H1 (cell line): ENCODE measurements around the gene NEK4. TPM values are rescaled to one million over a fixed set of nuclear protein-coding genes. Genes with fewer than 3 reads are reported as not detected.

Source experiments
- CTCF ChIA-PET: fragments of 300-600 bp; sonication (Branson Sonifier 250); formaldehyde crosslinking; loops from one replicate; lab custom pipeline; 2021; ENCODE audit not compliant: partially characterized antibody; lab: Charles Lee
- POLR2A ChIA-PET: fragments of 300-600 bp; sonication (Branson Sonifier 250); formaldehyde crosslinking; loops from one replicate; lab custom pipeline; 2021; ENCODE audit warnings: inconsistent platforms; ENCODE audit not compliant: partially characterized antibody; lab: Charles Lee
- DNase-seq, 2 experiments: peaks; one replicate each; pipeline versions ENCODE4 v3.0.0 to v3.0.0-alpha.2; 2010 to 2022; ENCODE audit warnings: low spot score in 2 of 2, low read depth in 1 of 2, mixed read lengths in 1 of 2
- FAIRE-seq: peaks from 2 replicates; lab custom pipeline; 2011; peaks lifted over from hg19 to GRCh38; lab: Jason Lieb, UNC
- H2AFZ ChIP-seq: 2 replicates; pipeline ENCODE4 v1.8.1; 2012; ENCODE audit warnings: low read length, inconsistent platforms
- H2AK5ac ChIP-seq: 2 replicates; pipeline ENCODE4 v1.6.1; 2013; ENCODE audit warnings: low read depth, low read length
- H2BK120ac ChIP-seq: replicated peaks from 2 replicates; pipeline ENCODE3; 2013; ENCODE audit warnings: low read depth, low read length, inconsistent platforms
- H2BK12ac ChIP-seq: 2 replicates; pipeline ENCODE4 v1.6.1; 2013; ENCODE audit warnings: low read depth, low read length
- H2BK15ac ChIP-seq: 2 replicates; pipeline ENCODE4 v1.6.1; 2013; ENCODE audit warnings: low read length
- H2BK20ac ChIP-seq: 2 replicates; pipeline ENCODE4 v1.6.1; 2013; ENCODE audit warnings: low read length
- H2BK5ac ChIP-seq: 2 replicates; pipeline ENCODE4 v1.6.1; 2013; ENCODE audit warnings: low read depth, low read length
- H3K14ac ChIP-seq: 2 replicates; pipeline ENCODE4 v1.6.1; 2013; ENCODE audit warnings: inconsistent platforms; ENCODE audit not compliant: insufficient read length
- H3K18ac ChIP-seq: 2 replicates; pipeline ENCODE4 v1.6.1; 2013; ENCODE audit warnings: low read length; ENCODE audit errors: extremely low read depth
- H3K23ac ChIP-seq: 2 replicates; pipeline ENCODE4 v1.6.1; 2013; ENCODE audit warnings: inconsistent platforms; ENCODE audit not compliant: insufficient read length
- H3K23me2 ChIP-seq: 2 replicates; pipeline ENCODE4 v1.6.1; 2013; ENCODE audit warnings: low read depth, low read length
- H3K27ac ChIP-seq: 2 replicates; pipeline ENCODE4 v1.6.1; 2011; ENCODE audit warnings: low read depth, low read length, inconsistent platforms
- H3K27me3 ChIP-seq, 4 experiments: replicated peaks in 1 of 4; 1 replicate in 1 of 4; 2 replicates in 3 of 4; pipeline versions ENCODE4 v1.6.1 to v1.8.1; 2011 to 2013; ENCODE audit warnings: low read length in 3 of 4, mild to moderate bottlenecking in 3 of 4, inconsistent platforms in 2 of 4, mixed read lengths in 2 of 4, moderate library complexity in 1 of 4; ENCODE audit not compliant: control insufficient read depth in 3 of 4, insufficient read depth in 3 of 4; ENCODE audit errors: extremely low read depth in 1 of 4
- H3K36me3 ChIP-seq, 4 experiments: 2 replicates each; pipeline versions ENCODE4 v1.6.1 to v1.8.1; 2011 to 2013; ENCODE audit warnings: mild to moderate bottlenecking in 4 of 4, low read length in 3 of 4, moderate library complexity in 2 of 4, control low read depth in 1 of 4, inconsistent platforms in 1 of 4; ENCODE audit not compliant: insufficient read depth in 4 of 4, control insufficient read depth in 2 of 4
- H3K4ac ChIP-seq: replicated peaks from 2 replicates; pipeline ENCODE3; 2013; ENCODE audit warnings: low read length, low read depth, mixed read lengths, inconsistent platforms; ENCODE audit not compliant: insufficient read length
- H3K4me1 ChIP-seq, 4 experiments: replicated peaks in 1 of 4; 1 replicate in 1 of 4; 2 replicates in 3 of 4; pipeline versions ENCODE4 v1.6.1 to v1.8.1; 2011 to 2013; ENCODE audit warnings: low read length in 3 of 4, inconsistent platforms in 2 of 4, mixed read lengths in 1 of 4; ENCODE audit not compliant: insufficient read depth in 4 of 4, control insufficient read depth in 3 of 4
- H3K4me2 ChIP-seq, 2 experiments: 2 replicates each; pipeline versions ENCODE4 v1.6.1 to v1.8.1; 2011 to 2013; ENCODE audit warnings: low read depth in 2 of 2, low read length in 2 of 2, control low read depth in 1 of 2, inconsistent platforms in 1 of 2, mild to moderate bottlenecking in 1 of 2; ENCODE audit not compliant: insufficient read depth in 1 of 2
- H3K4me3 ChIP-seq, 4 experiments: fragments of 200-600, 300-600 bp in 1 of 4; sonication (generic), shearing (Covaris generic), sonication (Bioruptor Twin) in 1 of 4; 2 replicates each; pipeline versions ENCODE4 v1.5.1 to v1.8.1; 2011 to 2016; ENCODE audit warnings: low read length in 4 of 4, low read depth in 3 of 4, control low read depth in 2 of 4, inconsistent platforms in 2 of 4, mild to moderate bottlenecking in 2 of 4, mixed read lengths in 1 of 4, moderate library complexity in 1 of 4; ENCODE audit not compliant: insufficient read depth in 2 of 4; ENCODE audit errors: extremely low read depth in 1 of 4
- H3K56ac ChIP-seq: replicated peaks from 2 replicates; pipeline ENCODE3; 2013; ENCODE audit warnings: low read depth, mild to moderate bottlenecking, mixed read lengths, low read length, inconsistent platforms; ENCODE audit not compliant: insufficient read length
- H3K79me1 ChIP-seq: 2 replicates; pipeline ENCODE4 v1.6.1; 2013; ENCODE audit warnings: low read depth, low read length, control low read depth
- H3K79me2 ChIP-seq, 2 experiments: 2 replicates each; pipeline versions ENCODE4 v1.6.1 to v1.8.1; 2012 to 2013; ENCODE audit warnings: low read length in 2 of 2, mild to moderate bottlenecking in 2 of 2, inconsistent platforms in 1 of 2; ENCODE audit not compliant: insufficient read depth in 2 of 2, control insufficient read depth in 1 of 2
- H3K9ac ChIP-seq, 4 experiments: replicated peaks in 1 of 4; 1 replicate in 1 of 4; 2 replicates in 3 of 4; pipeline versions ENCODE4 v1.6.1 to v1.8.1; 2011 to 2013; ENCODE audit warnings: low read depth in 3 of 4, low read length in 3 of 4, control low read depth in 2 of 4, mild to moderate bottlenecking in 2 of 4, moderate library complexity in 2 of 4, inconsistent platforms in 1 of 4; ENCODE audit errors: extremely low read depth in 1 of 4
- H3K9me3 ChIP-seq, 2 experiments: 2 replicates each; pipeline versions ENCODE4 v1.6.1 to v1.8.1; 2012 to 2013; ENCODE audit warnings: mild to moderate bottlenecking in 2 of 2, moderate library complexity in 2 of 2, control low read depth in 1 of 2, inconsistent platforms in 1 of 2, low read depth in 1 of 2, low read length in 1 of 2, mixed read lengths in 1 of 2; ENCODE audit not compliant: insufficient read depth in 2 of 2
- H4K20me1 ChIP-seq, 2 experiments: replicated peaks in 1 of 2; 2 replicates each; pipeline versions ENCODE3 to v1.8.1; 2011 to 2013; ENCODE audit warnings: inconsistent platforms in 2 of 2, low read length in 2 of 2, mild to moderate bottlenecking in 1 of 2; ENCODE audit not compliant: insufficient read depth in 2 of 2, control insufficient read depth in 1 of 2
- H4K5ac ChIP-seq: 2 replicates; pipeline ENCODE4 v1.6.1; 2013; ENCODE audit warnings: low read length, low read depth, mixed read lengths, inconsistent platforms; ENCODE audit not compliant: insufficient read length
- H4K8ac ChIP-seq: 2 replicates; pipeline ENCODE4 v1.8.0; 2013; ENCODE audit warnings: mild to moderate bottlenecking, moderate library complexity, low read length, inconsistent platforms; ENCODE audit not compliant: insufficient read depth; ENCODE audit errors: extremely low read depth
- H4K91ac ChIP-seq: replicated peaks from 2 replicates; pipeline ENCODE3; 2013; ENCODE audit warnings: low read length, mixed read lengths, inconsistent platforms; ENCODE audit not compliant: insufficient read length
- CBX8 ChIP-seq: fragments of 300-800, 300-1000 bp; sonication (generic); IDR thresholded peaks from 2 replicates; pipeline ENCODE4 v1.7.1; 2016; ENCODE audit warnings: low read depth, low read length, borderline replicate concordance
- CTBP2 ChIP-seq: IDR thresholded peaks from 2 replicates; pipeline ENCODE4 v1.7.0; 2011; ENCODE audit warnings: borderline replicate concordance, mild to moderate bottlenecking, moderate library complexity, mixed read lengths, low read length; ENCODE audit not compliant: insufficient read depth, insufficient read length
- MAFK ChIP-seq: IDR thresholded peaks from 2 replicates; pipeline ENCODE4 v1.6.1; 2012; ENCODE audit warnings: low read depth, mild to moderate bottlenecking, improper control_type of control experiment, low read length
- PHF8 ChIP-seq: fragments of 200-600 bp; sonication (generic); conservative IDR thresholded peaks from 2 replicates; pipeline ENCODE4 v1.7.1; 2012; ENCODE audit warnings: low read depth, mild to moderate bottlenecking, inconsistent platforms, low read length, moderate library complexity
- RNF2 ChIP-seq: fragments of 200-900, 300-1000 bp; sonication (generic); IDR thresholded peaks from 2 replicates; pipeline ENCODE4 v1.7.1; 2016; ENCODE audit warnings: borderline replicate concordance, low read depth, mild to moderate bottlenecking, antibody characterized with exemption, low read length; ENCODE audit not compliant: poor library complexity, severe bottlenecking; ENCODE audit errors: missing control alignments
- SP4 ChIP-seq: IDR thresholded peaks from 2 replicates; pipeline ENCODE4 v1.6.1; 2012; ENCODE audit warnings: low read length, inconsistent platforms
- TEAD4 ChIP-seq: IDR thresholded peaks from 2 replicates; pipeline ENCODE4 v1.6.1; 2012; ENCODE audit warnings: low read depth, low read length, inconsistent platforms, mixed read lengths
- whole genome bisulfite sequencing, 2 experiments: shearing (Covaris generic) in 1 of 2; methylation state at CpG; one replicate each; pipeline versions ENCODE4 v1.1.6 to v1.1.7; 2013 to 2015; ENCODE audit warnings: low lambda C conversion rate in 2 of 2, mixed read lengths in 2 of 2, inconsistent platforms in 1 of 2, low coverage in 1 of 2, missing lambda C conversion rate in 1 of 2; ENCODE audit not compliant: insufficient replicate concordance in 2 of 2, insufficient coverage in 1 of 2, insufficient read length in 1 of 2; ENCODE audit errors: extremely low coverage in 1 of 2, missing lambda C conversion rate in 1 of 2; 5-methylcytosine and 5-hydroxymethylcytosine counted together
- polyA plus RNA-seq, 7 experiments: library from polyadenylated mRNA; depleted of rRNA in 3 of 7; stranded (reverse) in 5 of 7; unstranded in 2 of 7; fragments of >200 nt in 5 of 7; fragments of 200-250 nt in 2 of 7; gene quantifications; 1 replicate in 5 of 7; 2 replicates in 1 of 7; 4 replicates in 1 of 7; pipeline versions ENCODE4 v1.2.1 to v1.2.3, GENCODE V29; 2011 to 2013; ENCODE audit warnings: missing spikeins in 2 of 7, mixed read lengths in 2 of 7
- total RNA-seq: library from RNA; stranded (reverse); fragmentation: NEBNext Ultra II Directional; extraction: Animal tissue kit (Norgen Biotek cat#: 25700); gene quantifications from 2 replicates; pipeline ENCODE4 v1.2.1, GENCODE V29; 2021

NEK4 gene
- total and polyA plus RNA-seq, 2 of the 8 experiments (the other 6 are each of a cell fraction or from before 2014, with no cell fraction given) = 7.5 to 40.0 TPM

GRCh38 chr3:52774066-52774713 lies 3.5 kb upstream of the NEK4 start:
- no peak overlapping the region for H3K4me3 ChIP-seq
- ChIA-PET POLR2A (interaction anchor here (0.9 to 1.1 kb wide), 2 partner anchors 19 to 255 kb away, joined by 3 to 4 read pairs; no protein-coding TSS in a partner anchor), CTCF (interaction anchor here (0.6 to 4.7 kb wide), 5 partner anchors 18 to 46 kb away, joined by 3 to 28 read pairs (median 4); no protein-coding TSS in a partner anchor)
- no peak overlapping the region for H3K4ac ChIP-seq
- H2AFZ ChIP-seq = no peak overlapping the region
- no peak overlapping the region for H3K56ac ChIP-seq
- H2BK12ac ChIP-seq = no peak overlapping the region
- no peak overlapping the region for H3K27ac ChIP-seq
- no peak overlapping the region for H2AK5ac ChIP-seq
- H2BK15ac ChIP-seq = no peak overlapping the region
- H3K9ac ChIP-seq = no peak overlapping the region
- no peak for DNase-seq
- H4K5ac ChIP-seq = no peak overlapping the region
- H3K4me2 ChIP-seq = no peak overlapping the region
- no peak for FAIRE-seq
- no peak overlapping the region; the same call in 1 of the 2 replicates for H4K8ac ChIP-seq
- H3K79me1 ChIP-seq = no peaks in the 10 kb centered on the region
- H2BK120ac ChIP-seq = no peak overlapping the region
- no peak overlapping the region for H2BK20ac ChIP-seq
- H3K9me3 ChIP-seq = no peaks in the 10 kb centered on the region
- TF ChIP-seq PHF8 (no peak), MAFK (no peak), CBX8 (no peak), RNF2 (no peak), TEAD4 (no peak), SP4 (no peak), CTBP2 (no peak)
- TF ChIP-seq, all 59 proteins: peak for 0
- Histone ChIP-seq H2BK5ac (no peak overlapping the region), H4K91ac (no peak overlapping the region), H3K36me3 (no peaks in the 10 kb centered on the region), H3K27me3 (no peaks in the 10 kb centered on the region; a peak in 1 of 7 replicates), H3K23me2 (peaks cover 7% of the 10 kb centered on the region), H3K23ac (no peak overlapping the region), H3K4me1 (peaks cover 0 to 2% (median 0%) of the 10 kb centered on the region in 4 experiments; a peak in 1 of 7 replicates), H3K14ac (no peak overlapping the region), H3K79me2 (peaks cover 0 to 10% of the 10 kb centered on the region in 2 experiments; a peak in 3 of 4 replicates), H4K20me1 (no peaks in the 10 kb centered on the region), H3K18ac (no peak overlapping the region)
- WGBS, 2 experiments = 83% methylated on average over 8 of the region's 8 CpGs; no CpG with 5 or more reads in 1 of the 2 experiments
